Neural cell (in vitro differentiated cells): ENCODE data around the gene TMEM200B.

Experiments used
- CTCF ChIP-seq: fragments of 450-650 bp; IDR thresholded peaks from 2 replicates; pipeline ENCODE4 v1.5.1; 2014; ENCODE audit warnings: antibody characterized with exemption, mild to moderate bottlenecking, moderate library complexity; ENCODE audit not compliant: poor library complexity, severe bottlenecking
- MXI1 ChIP-seq: fragments of 450-650 bp; conservative IDR thresholded peaks from 2 replicates; pipeline ENCODE4 v1.6.1; 2014; ENCODE audit warnings: antibody characterized with exemption, mild to moderate bottlenecking; ENCODE audit not compliant: poor library complexity, severe bottlenecking

- TF ChIP-seq CTCF (no peak), MXI1 (no peak)
Measured at GRCh38 chr1:29125237-29125641, 1.5 kb upstream of the TMEM200B start.
